HEK293 (cell line): ENCODE results near the gene MED8.
A peak's percentile ranks its signal among the peaks of the same experiment; 100 is the strongest.

Experiments
- CTCF ChIA-PET: fragments of 350-600 bp; formaldehyde crosslinking; extraction: SDS; loops from one replicate; lab custom pipeline; 2021; ENCODE audit warnings: antibody characterized with exemption; lab: Yijun Ruan, JAX
- POLR2A ChIA-PET: fragments of 300-600 bp; formaldehyde crosslinking; extraction: SDS; loops from one replicate; lab custom pipeline; 2020; ENCODE audit warnings: antibody characterized with exemption, inconsistent platforms; lab: Yijun Ruan, JAX
- H3K27ac ChIP-seq: fragments of 200-500 bp; sonication (Bioruptor generic); 2 replicates; pipeline ENCODE4 v1.5.1; 2014; ENCODE audit warnings: low read depth, low read length, control low read depth, inconsistent platforms; ENCODE audit errors: extremely low read depth
- H3K36me3 ChIP-seq, 2 experiments: fragments of 200-500 bp in 1 of 2; sonication (Bioruptor generic) in 1 of 2; 1 replicate in 1 of 2; 2 replicates in 1 of 2; pipeline ENCODE4 v1.5.1; 2014 to 2017; ENCODE audit warnings: inconsistent platforms in 2 of 2, low read length in 2 of 2; ENCODE audit not compliant: control insufficient read depth in 2 of 2, insufficient read depth in 1 of 2
- H3K4me1 ChIP-seq: fragments of 200-500 bp; sonication (Bioruptor generic); 2 replicates; pipeline ENCODE4 v1.5.1; 2014; ENCODE audit warnings: mild to moderate bottlenecking, low read length, inconsistent platforms; ENCODE audit not compliant: control insufficient read depth, insufficient read depth
- H3K4me3 ChIP-seq: 2 replicates; pipeline ENCODE4 v1.5.1; 2011; ENCODE audit warnings: low read depth, mild to moderate bottlenecking, control low read depth, low read length, moderate library complexity
- H3K9me3 ChIP-seq: fragments of 200-500 bp; sonication (Bioruptor generic); 2 replicates; pipeline ENCODE4 v1.5.1; 2014; ENCODE audit warnings: low read depth, low read length, inconsistent platforms; ENCODE audit not compliant: control insufficient read depth, insufficient read depth
- GLI4 ChIP-seq: fragments of 450-650 bp; formaldehyde crosslinking; IDR thresholded peaks from 2 replicates; pipeline ENCODE4 v1.5.1; 2016; ENCODE audit warnings: missing biosample characterization, missing genetic modification characterization
- IKZF3 ChIP-seq: fragments of 450-650 bp; IDR thresholded peaks from 2 replicates; pipeline ENCODE4 v1.5.0; 2018; ENCODE audit warnings: missing biosample characterization, mild to moderate bottlenecking, missing genetic modification characterization, moderate library complexity
- KLF7 ChIP-seq: fragments of 450-650 bp; formaldehyde crosslinking; IDR thresholded peaks from 2 replicates; pipeline ENCODE4 v1.5.1; 2016; ENCODE audit warnings: missing biosample characterization, missing genetic modification characterization, borderline replicate concordance
- KLF8 ChIP-seq: fragments of 450-650 bp; formaldehyde crosslinking; IDR thresholded peaks from 2 replicates; pipeline ENCODE4 v1.5.1; 2016; ENCODE audit warnings: missing biosample characterization, missing genetic modification characterization
- MZF1 ChIP-seq: fragments of 450-650 bp; formaldehyde crosslinking; IDR thresholded peaks from 2 replicates; pipeline ENCODE4 v1.5.1; 2017; ENCODE audit warnings: missing biosample characterization, missing genetic modification characterization, borderline replicate concordance
- PRDM1 ChIP-seq: fragments of 450-650 bp; formaldehyde crosslinking; IDR thresholded peaks from 2 replicates; pipeline ENCODE4; 2016; ENCODE audit warnings: missing biosample characterization, missing genetic modification characterization
- YY1 ChIP-seq: fragments of 450-650 bp; formaldehyde crosslinking; IDR thresholded peaks from 2 replicates; pipeline ENCODE4 v1.5.1; 2018; ENCODE audit warnings: missing biosample characterization, missing genetic modification characterization
- ZBTB17 ChIP-seq: fragments of 450-650 bp; formaldehyde crosslinking; IDR thresholded peaks from 2 replicates; pipeline ENCODE4 v1.5.1; 2016; ENCODE audit warnings: missing biosample characterization, missing genetic modification characterization
- ZBTB7A ChIP-seq: fragments of 450-650 bp; formaldehyde crosslinking; IDR thresholded peaks from 2 replicates; pipeline ENCODE4 v1.5.1; 2016; ENCODE audit warnings: low read depth, missing biosample characterization, missing genetic modification characterization
- ZNF10 ChIP-seq: fragments of 450-650 bp; formaldehyde crosslinking; IDR thresholded peaks from 2 replicates; pipeline ENCODE4 v1.5.1; 2017; ENCODE audit warnings: missing biosample characterization, missing genetic modification characterization
- ZNF132 ChIP-seq: fragments of 450-650 bp; formaldehyde crosslinking; IDR thresholded peaks from 2 replicates; pipeline ENCODE4 v1.5.1; 2017; ENCODE audit warnings: missing biosample characterization, missing genetic modification characterization, borderline replicate concordance
- ZNF184 ChIP-seq: fragments of 450-650 bp; IDR thresholded peaks from 2 replicates; pipeline ENCODE4 v1.5.1; 2018; ENCODE audit warnings: missing biosample characterization, mild to moderate bottlenecking, missing genetic modification characterization
- ZNF324 ChIP-seq: fragments of 450-650 bp; formaldehyde crosslinking; IDR thresholded peaks from 2 replicates; pipeline ENCODE4 v1.5.1; 2016; ENCODE audit warnings: missing biosample characterization, missing genetic modification characterization
- ZNF341 ChIP-seq: fragments of 450-650 bp; formaldehyde crosslinking; IDR thresholded peaks from 2 replicates; pipeline ENCODE4; 2016; ENCODE audit warnings: low read depth, missing biosample characterization, missing genetic modification characterization
- ZNF501 ChIP-seq: fragments of 450-650 bp; formaldehyde crosslinking; IDR thresholded peaks from 2 replicates; pipeline ENCODE4 v1.5.1; 2016; ENCODE audit warnings: missing biosample characterization, missing genetic modification characterization
- ZNF571 ChIP-seq: fragments of 450-650 bp; formaldehyde crosslinking; IDR thresholded peaks from 2 replicates; pipeline ENCODE4 v1.5.0; 2017; ENCODE audit warnings: missing biosample characterization, missing genetic modification characterization
- ZNF600 ChIP-seq: fragments of 450-650 bp; formaldehyde crosslinking; IDR thresholded peaks from 2 replicates; pipeline ENCODE4 v1.5.1; 2016; ENCODE audit warnings: missing biosample characterization, missing genetic modification characterization
- ZNF777 ChIP-seq: fragments of 450-650 bp; formaldehyde crosslinking; IDR thresholded peaks from 2 replicates; pipeline ENCODE4 v1.5.1; 2017; ENCODE audit warnings: missing biosample characterization, missing genetic modification characterization, borderline replicate concordance
- ZNF791 ChIP-seq: fragments of 450-650 bp; formaldehyde crosslinking; IDR thresholded peaks from 2 replicates; pipeline ENCODE4 v1.5.1; 2016; ENCODE audit warnings: missing biosample characterization, missing genetic modification characterization
- TF ChIP-seq, protein P1 (sequence below): fragments of 450-650 bp; formaldehyde crosslinking; IDR thresholded peaks from 2 replicates; pipeline ENCODE4 v1.5.1; 2016; ENCODE audit warnings: missing biosample characterization, missing genetic modification characterization
- TF ChIP-seq, protein P2 (sequence below): fragments of 450-650 bp; formaldehyde crosslinking; IDR thresholded peaks from 2 replicates; pipeline ENCODE4 v1.5.1; 2016; ENCODE audit warnings: missing biosample characterization, missing genetic modification characterization, borderline replicate concordance
- TF ChIP-seq, protein P3 (sequence below): fragments of 450-650 bp; formaldehyde crosslinking; IDR thresholded peaks from 2 replicates; pipeline ENCODE4 v1.5.1; 2016; ENCODE audit warnings: missing biosample characterization, missing genetic modification characterization
- TF ChIP-seq, protein P4 (sequence below): fragments of 450-650 bp; formaldehyde crosslinking; IDR thresholded peaks from 2 replicates; pipeline ENCODE4 v1.5.1; 2016; ENCODE audit warnings: missing biosample characterization, missing genetic modification characterization
- TF ChIP-seq, protein P5 (sequence below): fragments of 450-650 bp; formaldehyde crosslinking; IDR thresholded peaks from 2 replicates; pipeline ENCODE4 v1.5.1; 2016; ENCODE audit warnings: missing biosample characterization, missing genetic modification characterization

The MED8 gene

GRCh38 chr1:43358121-43358745 is 31.4 kb downstream of the MED8 start:
- peak overlapping the region; percentile 92 for H3K27ac ChIP-seq
- ChIA-PET CTCF (interaction anchor here (0.6 to 3.2 kb wide), 13 partner anchors 8 to 738 kb away, joined by 3 to 11 read pairs (median 5); partner anchors contain the start of genes ELOVL1, MED8 and SZT2), POLR2A (interaction anchor here (0.5 to 2.5 kb wide), 28 partner anchors 7 to 1417 kb away, joined by 3 to 34 read pairs (median 5); partner anchors contain the start of genes ELOVL1, KDM4A, MED8 and RPS8)
- peaks cover 6% of the 10 kb centered on the region for H3K4me1 ChIP-seq
- H3K36me3 ChIP-seq, result peaks cover 17 to 42% of the 10 kb centered on the region in 2 experiments
- H3K9me3 ChIP-seq, result no peaks in the 10 kb centered on the region
- H3K4me3 ChIP-seq, result peak overlapping the region; percentile 63
- TF ChIP-seq ZNF184 (tag by site-specific recombination) (no peak), ZNF791 (tag by site-specific recombination) (no peak), ZNF341 (tag by site-specific recombination) (no peak), ZNF10 (tag by site-specific recombination) (peak; percentile 59), ZNF600 (tag by site-specific recombination) (peak; percentile 100), KLF8 (tag by site-specific recombination) (peak; percentile 72; the same call in 1 of the 2 replicates), ZNF324 (tag by site-specific recombination) (peak; percentile 28; the same call in 1 of the 2 replicates), ZBTB7A (tag by site-specific recombination) (no peak), ZNF571 (tag by site-specific recombination) (no peak), ZNF132 (tag by site-specific recombination) (no peak), ZNF777 (tag by site-specific recombination) (peak; percentile 35; the same call in 1 of the 2 replicates), KLF7 (tag by site-specific recombination) (peak; percentile 94), ZNF501 (peak; percentile 30; the same call in 1 of the 2 replicates), PRDM1 (tag by site-specific recombination) (0 out of 2 replicates have a peak, but pooled peaks have one; percentile 38), MZF1 (tag by site-specific recombination) (peak; percentile 49; the same call in 1 of the 2 replicates), ZBTB17 (tag by site-specific recombination) (peak; percentile 94), YY1 (tag by site-specific recombination) (peak; percentile 38; the same call in 1 of the 2 replicates), GLI4 (tag by site-specific recombination) (no peak), IKZF3 (tag by site-specific recombination) (peak; percentile 70)
- TF ChIP-seq, protein P1, sequence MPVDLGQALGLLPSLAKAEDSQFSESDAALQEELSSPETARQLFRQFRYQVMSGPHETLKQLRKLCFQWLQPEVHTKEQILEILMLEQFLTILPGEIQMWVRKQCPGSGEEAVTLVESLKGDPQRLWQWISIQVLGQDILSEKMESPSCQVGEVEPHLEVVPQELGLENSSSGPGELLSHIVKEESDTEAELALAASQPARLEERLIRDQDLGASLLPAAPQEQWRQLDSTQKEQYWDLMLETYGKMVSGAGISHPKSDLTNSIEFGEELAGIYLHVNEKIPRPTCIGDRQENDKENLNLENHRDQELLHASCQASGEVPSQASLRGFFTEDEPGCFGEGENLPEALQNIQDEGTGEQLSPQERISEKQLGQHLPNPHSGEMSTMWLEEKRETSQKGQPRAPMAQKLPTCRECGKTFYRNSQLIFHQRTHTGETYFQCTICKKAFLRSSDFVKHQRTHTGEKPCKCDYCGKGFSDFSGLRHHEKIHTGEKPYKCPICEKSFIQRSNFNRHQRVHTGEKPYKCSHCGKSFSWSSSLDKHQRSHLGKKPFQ (tag by site-specific recombination), result no peak
- TF ChIP-seq, protein P2, sequence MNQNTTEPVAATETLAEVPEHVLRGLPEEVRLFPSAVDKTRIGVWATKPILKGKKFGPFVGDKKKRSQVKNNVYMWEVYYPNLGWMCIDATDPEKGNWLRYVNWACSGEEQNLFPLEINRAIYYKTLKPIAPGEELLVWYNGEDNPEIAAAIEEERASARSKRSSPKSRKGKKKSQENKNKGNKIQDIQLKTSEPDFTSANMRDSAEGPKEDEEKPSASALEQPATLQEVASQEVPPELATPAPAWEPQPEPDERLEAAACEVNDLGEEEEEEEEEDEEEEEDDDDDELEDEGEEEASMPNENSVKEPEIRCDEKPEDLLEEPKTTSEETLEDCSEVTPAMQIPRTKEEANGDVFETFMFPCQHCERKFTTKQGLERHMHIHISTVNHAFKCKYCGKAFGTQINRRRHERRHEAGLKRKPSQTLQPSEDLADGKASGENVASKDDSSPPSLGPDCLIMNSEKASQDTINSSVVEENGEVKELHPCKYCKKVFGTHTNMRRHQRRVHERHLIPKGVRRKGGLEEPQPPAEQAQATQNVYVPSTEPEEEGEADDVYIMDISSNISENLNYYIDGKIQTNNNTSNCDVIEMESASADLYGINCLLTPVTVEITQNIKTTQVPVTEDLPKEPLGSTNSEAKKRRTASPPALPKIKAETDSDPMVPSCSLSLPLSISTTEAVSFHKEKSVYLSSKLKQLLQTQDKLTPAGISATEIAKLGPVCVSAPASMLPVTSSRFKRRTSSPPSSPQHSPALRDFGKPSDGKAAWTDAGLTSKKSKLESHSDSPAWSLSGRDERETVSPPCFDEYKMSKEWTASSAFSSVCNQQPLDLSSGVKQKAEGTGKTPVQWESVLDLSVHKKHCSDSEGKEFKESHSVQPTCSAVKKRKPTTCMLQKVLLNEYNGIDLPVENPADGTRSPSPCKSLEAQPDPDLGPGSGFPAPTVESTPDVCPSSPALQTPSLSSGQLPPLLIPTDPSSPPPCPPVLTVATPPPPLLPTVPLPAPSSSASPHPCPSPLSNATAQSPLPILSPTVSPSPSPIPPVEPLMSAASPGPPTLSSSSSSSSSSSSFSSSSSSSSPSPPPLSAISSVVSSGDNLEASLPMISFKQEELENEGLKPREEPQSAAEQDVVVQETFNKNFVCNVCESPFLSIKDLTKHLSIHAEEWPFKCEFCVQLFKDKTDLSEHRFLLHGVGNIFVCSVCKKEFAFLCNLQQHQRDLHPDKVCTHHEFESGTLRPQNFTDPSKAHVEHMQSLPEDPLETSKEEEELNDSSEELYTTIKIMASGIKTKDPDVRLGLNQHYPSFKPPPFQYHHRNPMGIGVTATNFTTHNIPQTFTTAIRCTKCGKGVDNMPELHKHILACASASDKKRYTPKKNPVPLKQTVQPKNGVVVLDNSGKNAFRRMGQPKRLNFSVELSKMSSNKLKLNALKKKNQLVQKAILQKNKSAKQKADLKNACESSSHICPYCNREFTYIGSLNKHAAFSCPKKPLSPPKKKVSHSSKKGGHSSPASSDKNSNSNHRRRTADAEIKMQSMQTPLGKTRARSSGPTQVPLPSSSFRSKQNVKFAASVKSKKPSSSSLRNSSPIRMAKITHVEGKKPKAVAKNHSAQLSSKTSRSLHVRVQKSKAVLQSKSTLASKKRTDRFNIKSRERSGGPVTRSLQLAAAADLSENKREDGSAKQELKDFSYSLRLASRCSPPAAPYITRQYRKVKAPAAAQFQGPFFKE, result no peak
- TF ChIP-seq, protein P3, sequence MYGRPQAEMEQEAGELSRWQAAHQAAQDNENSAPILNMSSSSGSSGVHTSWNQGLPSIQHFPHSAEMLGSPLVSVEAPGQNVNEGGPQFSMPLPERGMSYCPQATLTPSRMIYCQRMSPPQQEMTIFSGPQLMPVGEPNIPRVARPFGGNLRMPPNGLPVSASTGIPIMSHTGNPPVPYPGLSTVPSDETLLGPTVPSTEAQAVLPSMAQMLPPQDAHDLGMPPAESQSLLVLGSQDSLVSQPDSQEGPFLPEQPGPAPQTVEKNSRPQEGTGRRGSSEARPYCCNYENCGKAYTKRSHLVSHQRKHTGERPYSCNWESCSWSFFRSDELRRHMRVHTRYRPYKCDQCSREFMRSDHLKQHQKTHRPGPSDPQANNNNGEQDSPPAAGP (tag by site-specific recombination), result peak; percentile 51; the same call in 1 of the 2 replicates
- TF ChIP-seq, protein P4, sequence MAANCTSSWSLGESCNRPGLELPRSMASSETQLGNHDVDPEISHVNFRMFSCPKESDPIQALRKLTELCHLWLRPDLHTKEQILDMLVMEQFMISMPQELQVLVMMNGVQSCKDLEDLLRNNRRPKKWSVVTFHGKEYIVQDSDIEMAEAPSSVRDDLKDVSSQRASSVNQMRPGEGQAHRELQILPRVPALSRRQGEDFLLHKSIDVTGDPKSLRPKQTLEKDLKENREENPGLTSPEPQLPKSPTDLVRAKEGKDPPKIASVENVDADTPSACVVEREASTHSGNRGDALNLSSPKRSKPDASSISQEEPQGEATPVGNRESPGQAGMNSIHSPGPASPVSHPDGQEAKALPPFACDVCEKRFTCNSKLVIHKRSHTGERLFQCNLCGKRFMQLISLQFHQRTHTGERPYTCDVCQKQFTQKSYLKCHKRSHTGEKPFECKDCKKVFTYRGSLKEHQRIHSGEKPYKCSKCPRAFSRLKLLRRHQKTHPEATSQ (tag by site-specific recombination), result no peak
- TF ChIP-seq, protein P5, sequence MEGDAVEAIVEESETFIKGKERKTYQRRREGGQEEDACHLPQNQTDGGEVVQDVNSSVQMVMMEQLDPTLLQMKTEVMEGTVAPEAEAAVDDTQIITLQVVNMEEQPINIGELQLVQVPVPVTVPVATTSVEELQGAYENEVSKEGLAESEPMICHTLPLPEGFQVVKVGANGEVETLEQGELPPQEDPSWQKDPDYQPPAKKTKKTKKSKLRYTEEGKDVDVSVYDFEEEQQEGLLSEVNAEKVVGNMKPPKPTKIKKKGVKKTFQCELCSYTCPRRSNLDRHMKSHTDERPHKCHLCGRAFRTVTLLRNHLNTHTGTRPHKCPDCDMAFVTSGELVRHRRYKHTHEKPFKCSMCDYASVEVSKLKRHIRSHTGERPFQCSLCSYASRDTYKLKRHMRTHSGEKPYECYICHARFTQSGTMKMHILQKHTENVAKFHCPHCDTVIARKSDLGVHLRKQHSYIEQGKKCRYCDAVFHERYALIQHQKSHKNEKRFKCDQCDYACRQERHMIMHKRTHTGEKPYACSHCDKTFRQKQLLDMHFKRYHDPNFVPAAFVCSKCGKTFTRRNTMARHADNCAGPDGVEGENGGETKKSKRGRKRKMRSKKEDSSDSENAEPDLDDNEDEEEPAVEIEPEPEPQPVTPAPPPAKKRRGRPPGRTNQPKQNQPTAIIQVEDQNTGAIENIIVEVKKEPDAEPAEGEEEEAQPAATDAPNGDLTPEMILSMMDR, result peak; percentile 61
